Measurements from ENCODE around the gene C1orf159.

C1orf159 gene

DNA sequence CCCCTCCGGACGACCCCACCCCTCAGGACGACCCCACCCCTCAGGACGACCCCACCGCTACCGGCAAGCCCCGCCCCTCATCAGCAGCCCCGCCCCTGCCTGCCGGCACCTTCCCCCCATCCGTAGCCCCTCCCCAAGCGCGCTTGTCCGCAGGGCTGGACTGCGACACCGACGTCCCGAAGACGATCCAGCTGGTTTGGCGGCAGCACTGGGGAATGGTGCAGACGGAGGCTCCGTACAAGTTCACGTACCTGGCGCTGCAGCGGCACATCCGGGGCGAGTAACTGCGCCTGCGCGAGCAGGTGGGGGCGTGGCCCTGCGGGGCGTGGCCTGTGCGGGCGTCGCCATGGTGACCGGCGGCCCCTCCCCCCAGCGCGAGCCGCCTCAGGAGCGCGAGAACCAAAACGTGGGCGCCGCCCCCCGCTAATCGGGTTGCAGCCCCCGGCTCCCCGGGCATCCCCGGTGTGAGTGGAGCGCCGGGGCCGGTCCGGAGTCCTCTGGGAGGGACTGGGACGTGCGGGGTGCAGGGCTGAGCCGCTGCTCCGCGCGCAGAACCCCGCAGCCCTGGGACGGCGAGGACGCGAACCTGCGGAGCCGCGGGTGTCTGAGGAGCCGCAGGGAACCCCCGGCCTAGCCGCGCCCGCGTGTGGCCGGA is 46.7 kb downstream of the C1orf159 start:
- peak overlapping the region; percentile 49 for H3K4me3 ChIP-seq (ENCODE audit: low read depth, low read length)
- TF ChIP-seq, protein P1, sequence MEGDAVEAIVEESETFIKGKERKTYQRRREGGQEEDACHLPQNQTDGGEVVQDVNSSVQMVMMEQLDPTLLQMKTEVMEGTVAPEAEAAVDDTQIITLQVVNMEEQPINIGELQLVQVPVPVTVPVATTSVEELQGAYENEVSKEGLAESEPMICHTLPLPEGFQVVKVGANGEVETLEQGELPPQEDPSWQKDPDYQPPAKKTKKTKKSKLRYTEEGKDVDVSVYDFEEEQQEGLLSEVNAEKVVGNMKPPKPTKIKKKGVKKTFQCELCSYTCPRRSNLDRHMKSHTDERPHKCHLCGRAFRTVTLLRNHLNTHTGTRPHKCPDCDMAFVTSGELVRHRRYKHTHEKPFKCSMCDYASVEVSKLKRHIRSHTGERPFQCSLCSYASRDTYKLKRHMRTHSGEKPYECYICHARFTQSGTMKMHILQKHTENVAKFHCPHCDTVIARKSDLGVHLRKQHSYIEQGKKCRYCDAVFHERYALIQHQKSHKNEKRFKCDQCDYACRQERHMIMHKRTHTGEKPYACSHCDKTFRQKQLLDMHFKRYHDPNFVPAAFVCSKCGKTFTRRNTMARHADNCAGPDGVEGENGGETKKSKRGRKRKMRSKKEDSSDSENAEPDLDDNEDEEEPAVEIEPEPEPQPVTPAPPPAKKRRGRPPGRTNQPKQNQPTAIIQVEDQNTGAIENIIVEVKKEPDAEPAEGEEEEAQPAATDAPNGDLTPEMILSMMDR (IDR thresholded peaks at IDR 0.05): no peak
- H3K4me2 ChIP-seq (ENCODE audit: low read length): peak overlapping the region; percentile 78
- no peaks in the 10 kb centered on the region for H3K36me3 ChIP-seq (ENCODE audit: control insufficient read depth, insufficient read depth, low read length)
- peak overlapping the region; percentile 47 for H3K27ac ChIP-seq
- peak overlapping the region; percentile 73 for H2AFZ ChIP-seq
- H3K79me2 ChIP-seq: no peaks in the 10 kb centered on the region
- no peak overlapping the region for H3K9ac ChIP-seq
- no peaks in the 10 kb centered on the region for H3K27me3 ChIP-seq (ENCODE audit: control insufficient read depth, insufficient read depth, low read length)
- no peaks in the 10 kb centered on the region for H3K9me3 ChIP-seq (ENCODE audit: control insufficient read depth, low read length)
- H3K4me1 ChIP-seq: peaks cover 3% of the 10 kb centered on the region

DNA sequence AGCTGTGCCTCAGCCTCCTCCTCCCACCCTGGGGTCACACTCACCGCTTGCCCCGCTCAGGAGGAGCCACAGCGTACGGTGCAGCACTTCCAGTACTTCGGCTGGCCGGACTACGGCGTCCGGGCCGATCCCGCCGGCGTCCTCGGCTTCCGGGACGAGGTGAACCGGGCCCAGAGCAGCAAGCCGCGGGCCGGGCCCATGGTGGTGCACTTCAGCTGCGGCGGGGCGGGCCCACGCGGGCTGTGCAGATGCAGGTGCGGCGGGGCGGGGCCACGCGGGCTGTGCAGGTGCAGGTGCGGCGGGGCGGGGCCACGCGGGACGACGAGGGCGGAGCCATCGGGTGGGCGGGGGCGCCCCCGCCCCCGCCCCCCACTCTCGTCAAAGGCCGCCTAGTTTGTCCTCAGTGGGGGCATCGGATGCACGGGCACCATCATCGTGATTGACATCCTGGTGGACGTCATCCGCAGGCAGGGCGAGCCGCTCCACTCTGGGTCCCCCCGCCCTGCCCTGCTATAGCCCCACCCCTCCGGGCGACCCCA is 47.3 kb downstream of the C1orf159 start:
- H3K4me1 ChIP-seq: peaks cover 3% of the 10 kb centered on the region
- TF ChIP-seq, protein P1 (IDR thresholded peaks at IDR 0.05): no peak
- H2AFZ ChIP-seq: peak overlapping the region; percentile 41
- H3K27me3 ChIP-seq (ENCODE audit: control insufficient read depth, insufficient read depth, low read length): no peaks in the 10 kb centered on the region
- H3K4me2 ChIP-seq (ENCODE audit: low read length): peak overlapping the region; percentile 55
- H3K27ac ChIP-seq: no peak overlapping the region
- no peak overlapping the region for H3K9ac ChIP-seq
- H3K9me3 ChIP-seq (ENCODE audit: control insufficient read depth, low read length): no peaks in the 10 kb centered on the region
- H3K4me3 ChIP-seq (ENCODE audit: low read depth, low read length): peak overlapping the region; percentile 49
- H3K79me2 ChIP-seq: no peaks in the 10 kb centered on the region
- no peaks in the 10 kb centered on the region for H3K36me3 ChIP-seq (ENCODE audit: control insufficient read depth, insufficient read depth, low read length)

DNA sequence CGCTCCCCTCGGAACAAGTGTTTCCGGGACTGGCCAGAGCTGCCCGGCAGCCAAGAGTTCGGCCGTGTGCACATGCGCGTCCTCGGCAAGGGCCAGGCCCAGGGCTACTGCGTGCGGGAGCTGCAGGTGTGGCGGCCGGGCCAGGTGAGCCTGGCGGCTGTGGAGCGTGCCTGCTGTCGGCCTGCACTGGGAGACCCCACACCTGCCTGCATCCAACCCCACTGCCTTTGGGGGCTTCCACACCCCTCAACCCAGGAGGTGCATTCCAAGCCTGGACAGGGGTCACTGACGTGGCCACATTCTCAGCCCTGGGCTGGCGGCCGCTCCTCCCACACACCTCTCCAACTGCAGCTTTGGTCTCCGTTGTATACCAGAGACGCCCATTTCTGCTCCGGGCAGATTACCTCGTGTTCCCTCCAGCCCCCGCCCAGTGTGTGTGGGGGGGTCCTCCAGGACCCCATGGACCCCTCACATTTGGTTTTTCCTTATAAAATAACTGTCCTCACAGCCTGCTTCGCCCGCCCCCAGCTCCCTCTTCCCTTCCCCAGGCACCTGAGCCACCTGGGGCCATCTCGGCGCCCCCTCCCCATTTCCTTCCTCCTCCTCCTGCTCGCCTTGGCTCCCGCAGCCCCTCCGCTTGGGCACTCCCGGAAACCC is 47.9 kb downstream of the C1orf159 start:
- no peak overlapping the region for H3K27ac ChIP-seq

DNA sequence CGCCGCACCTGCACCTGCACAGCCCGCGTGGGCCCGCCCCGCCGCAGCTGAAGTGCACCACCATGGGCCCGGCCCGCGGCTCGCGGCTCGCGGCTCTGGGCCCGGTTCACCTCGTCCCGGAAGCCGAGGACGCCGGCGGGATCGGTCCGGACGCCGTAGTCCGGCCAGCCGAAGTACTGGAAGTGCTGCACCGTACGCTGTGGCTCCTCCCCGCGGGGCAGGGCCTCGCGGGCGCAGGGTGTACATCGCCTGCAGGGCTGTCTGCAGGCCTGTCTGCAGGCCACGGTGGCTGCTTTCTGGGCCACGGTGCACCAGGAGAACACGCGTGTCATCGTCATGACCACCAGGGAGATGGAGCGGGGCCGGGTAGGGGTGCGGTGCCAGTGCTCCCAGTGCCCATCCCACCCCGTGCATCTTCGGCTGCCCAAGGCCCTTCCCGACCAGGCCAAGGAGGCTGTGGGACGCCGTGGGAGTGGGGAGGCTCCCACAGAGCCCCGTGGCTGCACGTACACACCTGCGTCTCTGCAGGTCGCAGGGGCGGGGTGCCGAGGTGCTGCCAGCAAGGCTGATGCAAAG is 48.5 kb downstream of the C1orf159 start:
- Histone ChIP-seq H3K27ac (no peak overlapping the region), H3K4me1 (peaks cover 3% of the 10 kb centered on the region), H3K9me3 (ENCODE audit: control insufficient read depth, low read length) (no peaks in the 10 kb centered on the region), H3K27me3 (ENCODE audit: control insufficient read depth, insufficient read depth, low read length) (no peaks in the 10 kb centered on the region), H3K79me2 (no peaks in the 10 kb centered on the region), H3K4me2 (ENCODE audit: low read length) (no peak overlapping the region), H3K4me3 (ENCODE audit: low read depth, low read length) (no peak overlapping the region), H3K9ac (no peak overlapping the region), H2AFZ (no peak overlapping the region), H3K36me3 (ENCODE audit: control insufficient read depth, insufficient read depth, low read length) (no peaks in the 10 kb centered on the region)
- TF ChIP-seq, protein P1 (IDR thresholded peaks at IDR 0.05): no peak

More for the DNA sequence above, 47.9 kb downstream of the C1orf159 start:
- H3K9me3 ChIP-seq (ENCODE audit: control insufficient read depth, low read length): no peaks in the 10 kb centered on the region
- H3K36me3 ChIP-seq (ENCODE audit: control insufficient read depth, insufficient read depth, low read length): no peaks in the 10 kb centered on the region
- peaks cover 3% of the 10 kb centered on the region for H3K4me1 ChIP-seq
- H3K79me2 ChIP-seq: no peaks in the 10 kb centered on the region
- TF ChIP-seq, protein P1 (IDR thresholded peaks at IDR 0.05): no peak
- H3K9ac ChIP-seq: no peak overlapping the region
- peak overlapping the region; percentile 49 for H3K4me3 ChIP-seq (ENCODE audit: low read depth, low read length)
- H2AFZ ChIP-seq: peak overlapping the region; percentile 41
- H3K4me2 ChIP-seq (ENCODE audit: low read length): peak overlapping the region; percentile 55
- H3K27me3 ChIP-seq (ENCODE audit: control insufficient read depth, insufficient read depth, low read length): no peaks in the 10 kb centered on the region

All from parathyroid adenoma (tissue), 2 donors.